Fibroblast of the aortic adventitia (primary cell): ENCODE results near the gene SIAH1. TPM values are rescaled to one million over a fixed set of nuclear protein-coding genes. Genes with fewer than 3 reads are reported as not detected.
A peak's percentile ranks its signal among the peaks of the same experiment; 100 is the strongest.
"Not testable (repeated sequence)": the region's sequence is repeated elsewhere in the genome, so short reads cannot be mapped to it uniquely, and the experiment has no call there.

ENCODE experiments used
- DNase-seq: peaks from one replicate; pipeline ENCODE4 v3.0.0-alpha.2; 2010; ENCODE audit warnings: low read depth
- H3K4me3 ChIP-seq: 2 replicates; pipeline ENCODE4 v1.5.1; 2011; ENCODE audit warnings: low read depth, mild to moderate bottlenecking, control low read depth, low read length, moderate library complexity
- small RNA-seq: library from RNA; depleted of rRNA; stranded (forward); fragments of <200 nt; gene quantifications from one replicate; pipeline ENCODE3, GENCODE V24; 2012
- total RNA-seq: library from RNA; depleted of rRNA; stranded (reverse); fragments of >200 nt; gene quantifications from 2 replicates; pipeline ENCODE4 v1.2.3, GENCODE V29; 2012; ENCODE audit warnings: low replicate concordance
- TF ChIP-seq, protein P1 (sequence below): IDR thresholded peaks from 2 replicates; pipeline ENCODE4 v1.5.1; 2011; ENCODE audit warnings: mild to moderate bottlenecking, low read length, control low read depth, inconsistent platforms; ENCODE audit not compliant: insufficient read depth

Gene SIAH1
- total RNA-seq, 1 donor = 36.5 TPM

- DNase-seq = peak; percentile 79
- no peak overlapping the region for H3K4me3 ChIP-seq
- TF ChIP-seq, protein P1, sequence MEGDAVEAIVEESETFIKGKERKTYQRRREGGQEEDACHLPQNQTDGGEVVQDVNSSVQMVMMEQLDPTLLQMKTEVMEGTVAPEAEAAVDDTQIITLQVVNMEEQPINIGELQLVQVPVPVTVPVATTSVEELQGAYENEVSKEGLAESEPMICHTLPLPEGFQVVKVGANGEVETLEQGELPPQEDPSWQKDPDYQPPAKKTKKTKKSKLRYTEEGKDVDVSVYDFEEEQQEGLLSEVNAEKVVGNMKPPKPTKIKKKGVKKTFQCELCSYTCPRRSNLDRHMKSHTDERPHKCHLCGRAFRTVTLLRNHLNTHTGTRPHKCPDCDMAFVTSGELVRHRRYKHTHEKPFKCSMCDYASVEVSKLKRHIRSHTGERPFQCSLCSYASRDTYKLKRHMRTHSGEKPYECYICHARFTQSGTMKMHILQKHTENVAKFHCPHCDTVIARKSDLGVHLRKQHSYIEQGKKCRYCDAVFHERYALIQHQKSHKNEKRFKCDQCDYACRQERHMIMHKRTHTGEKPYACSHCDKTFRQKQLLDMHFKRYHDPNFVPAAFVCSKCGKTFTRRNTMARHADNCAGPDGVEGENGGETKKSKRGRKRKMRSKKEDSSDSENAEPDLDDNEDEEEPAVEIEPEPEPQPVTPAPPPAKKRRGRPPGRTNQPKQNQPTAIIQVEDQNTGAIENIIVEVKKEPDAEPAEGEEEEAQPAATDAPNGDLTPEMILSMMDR = no peak
These were observed 66.6 kb downstream of the SIAH1 start for GRCh38 chr16:48318630-48319029.

DNA sequence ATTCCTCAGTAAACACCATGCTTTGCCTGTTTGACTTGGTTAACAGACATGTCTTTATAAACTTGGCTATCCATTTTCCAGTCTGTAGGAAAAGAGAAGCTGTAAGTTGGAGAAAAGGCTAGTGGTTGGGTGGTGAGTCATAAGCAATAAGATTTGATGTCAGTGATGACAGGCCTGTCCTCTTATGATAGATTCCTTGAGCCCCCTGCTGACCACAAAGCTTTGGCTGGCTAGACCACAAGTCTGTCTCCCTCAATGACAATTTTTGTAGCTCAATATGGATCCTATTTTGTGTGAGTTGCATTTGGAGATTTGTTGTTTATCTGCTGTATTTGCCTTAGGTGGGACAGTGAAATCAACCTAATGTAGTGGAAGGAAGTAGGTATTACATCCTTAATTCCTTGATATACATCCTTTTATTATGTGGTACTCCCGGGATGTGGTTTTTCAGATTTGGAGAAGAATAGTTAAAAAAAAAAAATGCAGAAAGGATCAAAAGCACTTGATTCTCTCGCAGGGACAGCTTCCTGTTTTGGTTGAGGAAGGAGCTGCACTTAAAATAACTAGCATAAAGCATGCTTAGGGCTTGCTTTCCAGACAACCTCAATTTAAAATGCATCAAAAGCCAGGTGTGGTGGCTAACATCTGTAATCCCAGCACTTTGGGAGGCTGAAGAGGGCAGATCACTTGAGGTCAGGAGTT, 67.4 kb downstream of the SIAH1 start:
- DNase-seq = peak; percentile 70
- TF ChIP-seq, protein P1 = peak; percentile 8
- no peak overlapping the region for H3K4me3 ChIP-seq

- H3K4me3 ChIP-seq = no peak overlapping the region
- TF ChIP-seq, protein P1 = no peak
- no peak for DNase-seq
These were observed 68.2 kb downstream of the SIAH1 start for GRCh38 chr16:48317026-48317425.

GRCh38 chr16:48313905-48314304, 71.3 kb downstream of the SIAH1 start:
- not testable (repeated sequence) for H3K4me3 ChIP-seq, DNase-seq

GRCh38 chr16:48310908-48311641, 74.1 kb downstream of the SIAH1 start:
- H3K4me3 ChIP-seq = no peak overlapping the region
- TF ChIP-seq, protein P1 = no peak
- DNase-seq = no peak

Small RNAs within 50 kb of the gene (small RNA-seq; reads per million reads assigned to genes)
- gene RF00017 = not detected

Other genes starting within 250 kb of the SIAH1 start
- not detected in 2 replicates for gene ABCC12, start 229.4 kb downstream of the SIAH1 start, total RNA-seq
- gene LONP2, start 141.1 kb downstream of the SIAH1 start, total RNA-seq = 28.3 and 49.3 TPM in 2 replicates
- 0.09 and 2.0 TPM in 2 replicates for gene ABCC11, start 137.9 kb downstream of the SIAH1 start, total RNA-seq
- 28.9 and 122 TPM in 2 replicates for gene N4BP1, start 224.8 kb upstream of the SIAH1 start, total RNA-seq